PC-3 (cell line): ENCODE measurements around the gene NME4. TPM values are rescaled to one million over a fixed set of nuclear protein-coding genes. Genes with fewer than 3 reads are reported as not detected.

ENCODE experiments used
- ATAC-seq: fragments of 200-7000 bp; cut with Tn5 transposase; 2 replicates; pipeline ENCODE4 v1.9.1; 2020; ENCODE audit warnings: mild to moderate bottlenecking, moderate library complexity
- BruUV-seq: library from RNA; stranded (reverse); fragments of 400-500 nt; replicated peaks from 2 replicates; lab custom pipeline; 2021; lab: Mats Ljungman, UMichigan
- CTCF ChIA-PET: fragments of 300-600 bp; sonication (Branson Sonifier 250); formaldehyde crosslinking; loops from one replicate; lab custom pipeline; 2022; ENCODE audit warnings: antibody characterized with exemption; lab: Charles Lee
- POLR2A ChIA-PET: fragments of 300-600 bp; sonication (Branson Sonifier 250); formaldehyde crosslinking; loops from one replicate; lab custom pipeline; 2022; ENCODE audit warnings: antibody characterized with exemption; ENCODE audit not compliant: unreplicated experiment; lab: Charles Lee
- DNase-seq: peaks from one replicate; pipeline ENCODE4 v3.0.0-alpha.2; 2015
- H2AFZ ChIP-seq: fragments of 300-600 bp; sonication (generic); 2 replicates; pipeline ENCODE4 v1.6.0; 2016; ENCODE audit warnings: antibody characterized with exemption, low read length
- H3F3A ChIP-seq: fragments of 300-600 bp; sonication (generic); one replicate; pipeline ENCODE4 v1.6.0; 2017; ENCODE audit warnings: antibody characterized with exemption, low read length, control low read depth, mild to moderate bottlenecking; ENCODE audit not compliant: unreplicated experiment
- H3K27ac ChIP-seq: fragments of 300-600 bp; sonication (generic); 2 replicates; pipeline ENCODE4 v1.5.1; 2016; ENCODE audit warnings: mild to moderate bottlenecking, low read length
- H3K27me3 ChIP-seq: fragments of 300-600 bp; sonication (generic); 2 replicates; pipeline ENCODE4 v1.6.1; 2016; ENCODE audit warnings: low read length, mixed read lengths
- H3K36me3 ChIP-seq: fragments of 300-600 bp; sonication (generic); 2 replicates; pipeline ENCODE4 v1.6.1; 2016; ENCODE audit warnings: low read depth, mixed run types, low read length, mixed read lengths
- H3K4me1 ChIP-seq: fragments of 300-600 bp; sonication (generic); 2 replicates; pipeline ENCODE4 v1.5.1; 2016; ENCODE audit warnings: low read length; ENCODE audit not compliant: insufficient read depth
- H3K4me2 ChIP-seq: fragments of 300-600 bp; sonication (generic); 2 replicates; pipeline ENCODE4 v1.6.0; 2016; ENCODE audit warnings: low read length
- H3K4me3 ChIP-seq: fragments of 300-600 bp; sonication (generic); 2 replicates; pipeline ENCODE4 v1.5.1; 2016; ENCODE audit warnings: mild to moderate bottlenecking, low read length, mixed read lengths
- H3K79me2 ChIP-seq: fragments of 300-600 bp; sonication (generic); 2 replicates; pipeline ENCODE4 v1.6.1; 2017; ENCODE audit warnings: low read length, mixed read lengths
- H3K9ac ChIP-seq: fragments of 300-600 bp; sonication (generic); 2 replicates; pipeline ENCODE4 v1.6.0; 2016; ENCODE audit warnings: mild to moderate bottlenecking, low read length
- H3K9me2 ChIP-seq: fragments of 300-600 bp; sonication (generic); replicated peaks from 2 replicates; pipeline ENCODE4 v1.6.1; 2016; ENCODE audit warnings: mixed run types, low read length, mixed read lengths
- H3K9me3 ChIP-seq: fragments of 300-600 bp; sonication (generic); 2 replicates; pipeline ENCODE4 v1.6.1; 2016; ENCODE audit warnings: low read length, mixed read lengths
- H4K20me1 ChIP-seq: fragments of 300-600 bp; sonication (generic); 2 replicates; pipeline ENCODE4 v1.6.1; 2016; ENCODE audit warnings: low read length, mixed read lengths
- EZH2 ChIP-seq: fragments of 300-600 bp; sonication (generic); IDR thresholded peaks from one replicate; pipeline ENCODE4 v1.6.1; 2017; ENCODE audit warnings: antibody characterized with exemption, mild to moderate bottlenecking, low read length; ENCODE audit not compliant: unreplicated experiment
- EZH2phosphoT487 ChIP-seq: fragments of 300-600 bp; sonication (generic); IDR thresholded peaks from 2 replicates; pipeline ENCODE4 v1.6.1; 2018; ENCODE audit warnings: mild to moderate bottlenecking, antibody characterized with exemption, low read length, borderline replicate concordance
- intact Hi-C: fragments of 100-400 bp; cut with micrococcal nuclease; formaldehyde crosslinking; loops from 2 replicates; pipeline ENCODE4 v1.9.0; 2023
- total RNA-seq: library from RNA; depleted of rRNA; stranded (reverse); fragments of >200 nt; gene quantifications from 2 replicates; pipeline ENCODE4 v1.2.3, GENCODE V29; 2014
- TF ChIP-seq, protein P1 (sequence below): fragments of 300-600 bp; sonication (generic); conservative IDR thresholded peaks from 2 replicates; pipeline ENCODE4 v1.5.1; 2017; ENCODE audit warnings: antibody characterized with exemption, low read depth, mild to moderate bottlenecking, low read length

NME4 gene
- total RNA-seq, 1 experiment from 2014 or later, result 182 TPM

DNA sequence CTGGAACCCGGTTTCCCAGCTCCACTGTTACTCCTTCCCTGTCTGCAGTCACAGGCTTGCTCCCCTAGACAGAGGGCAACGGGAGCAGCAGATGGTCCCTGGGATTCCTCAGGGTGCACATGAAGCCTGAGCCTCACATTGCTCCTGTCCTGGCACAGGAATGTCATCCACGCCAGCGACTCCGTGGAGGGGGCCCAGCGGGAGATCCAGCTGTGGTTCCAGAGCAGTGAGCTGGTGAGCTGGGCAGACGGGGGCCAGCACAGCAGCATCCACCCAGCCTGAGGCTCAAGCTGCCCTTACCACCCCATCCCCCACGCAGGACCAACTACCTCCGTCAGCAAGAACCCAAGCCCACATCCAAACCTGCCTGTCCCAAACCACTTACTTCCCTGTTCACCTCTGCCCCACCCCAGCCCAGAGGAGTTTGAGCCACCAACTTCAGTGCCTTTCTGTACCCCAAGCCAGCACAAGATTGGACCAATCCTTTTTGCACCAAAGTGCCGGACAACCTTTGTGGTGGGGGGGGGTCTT, 3.1 kb downstream of the NME4 start:
- H3K27me3 ChIP-seq, result no peaks in the 10 kb centered on the region
- peaks cover 14% of the 10 kb centered on the region for H3K79me2 ChIP-seq
- H3K9ac ChIP-seq, result peak overlapping the region; percentile 81; the same call in 1 of the 2 replicates
- no peak for ATAC-seq
- H3K36me3 ChIP-seq, result no peaks in the 10 kb centered on the region
- peak overlapping the region; percentile 74 for H3K4me3 ChIP-seq
- H3K9me2 ChIP-seq, result no peaks in the 10 kb centered on the region
- no peak overlapping the region for H2AFZ ChIP-seq
- no peaks in the 10 kb centered on the region for H4K20me1 ChIP-seq
- no peaks in the 10 kb centered on the region for H3F3A ChIP-seq
- intact Hi-C loops, result no loop called here
- DNase-seq, result no peak
- H3K27ac ChIP-seq, result no peak overlapping the region
- H3K4me2 ChIP-seq, result peak overlapping the region; percentile 93
- H3K9me3 ChIP-seq, result no peaks in the 10 kb centered on the region
- peaks cover 6% of the 10 kb centered on the region for H3K4me1 ChIP-seq
- TF ChIP-seq EZH2 (no peak), EZH2phosphoT487 (no peak)
- TF ChIP-seq, protein P1, sequence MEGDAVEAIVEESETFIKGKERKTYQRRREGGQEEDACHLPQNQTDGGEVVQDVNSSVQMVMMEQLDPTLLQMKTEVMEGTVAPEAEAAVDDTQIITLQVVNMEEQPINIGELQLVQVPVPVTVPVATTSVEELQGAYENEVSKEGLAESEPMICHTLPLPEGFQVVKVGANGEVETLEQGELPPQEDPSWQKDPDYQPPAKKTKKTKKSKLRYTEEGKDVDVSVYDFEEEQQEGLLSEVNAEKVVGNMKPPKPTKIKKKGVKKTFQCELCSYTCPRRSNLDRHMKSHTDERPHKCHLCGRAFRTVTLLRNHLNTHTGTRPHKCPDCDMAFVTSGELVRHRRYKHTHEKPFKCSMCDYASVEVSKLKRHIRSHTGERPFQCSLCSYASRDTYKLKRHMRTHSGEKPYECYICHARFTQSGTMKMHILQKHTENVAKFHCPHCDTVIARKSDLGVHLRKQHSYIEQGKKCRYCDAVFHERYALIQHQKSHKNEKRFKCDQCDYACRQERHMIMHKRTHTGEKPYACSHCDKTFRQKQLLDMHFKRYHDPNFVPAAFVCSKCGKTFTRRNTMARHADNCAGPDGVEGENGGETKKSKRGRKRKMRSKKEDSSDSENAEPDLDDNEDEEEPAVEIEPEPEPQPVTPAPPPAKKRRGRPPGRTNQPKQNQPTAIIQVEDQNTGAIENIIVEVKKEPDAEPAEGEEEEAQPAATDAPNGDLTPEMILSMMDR, result no peak
- ChIA-PET CTCF (no interaction called here), POLR2A (no interaction called here)
- TSS peak; percentile 11 for BruUV-seq

DNA sequence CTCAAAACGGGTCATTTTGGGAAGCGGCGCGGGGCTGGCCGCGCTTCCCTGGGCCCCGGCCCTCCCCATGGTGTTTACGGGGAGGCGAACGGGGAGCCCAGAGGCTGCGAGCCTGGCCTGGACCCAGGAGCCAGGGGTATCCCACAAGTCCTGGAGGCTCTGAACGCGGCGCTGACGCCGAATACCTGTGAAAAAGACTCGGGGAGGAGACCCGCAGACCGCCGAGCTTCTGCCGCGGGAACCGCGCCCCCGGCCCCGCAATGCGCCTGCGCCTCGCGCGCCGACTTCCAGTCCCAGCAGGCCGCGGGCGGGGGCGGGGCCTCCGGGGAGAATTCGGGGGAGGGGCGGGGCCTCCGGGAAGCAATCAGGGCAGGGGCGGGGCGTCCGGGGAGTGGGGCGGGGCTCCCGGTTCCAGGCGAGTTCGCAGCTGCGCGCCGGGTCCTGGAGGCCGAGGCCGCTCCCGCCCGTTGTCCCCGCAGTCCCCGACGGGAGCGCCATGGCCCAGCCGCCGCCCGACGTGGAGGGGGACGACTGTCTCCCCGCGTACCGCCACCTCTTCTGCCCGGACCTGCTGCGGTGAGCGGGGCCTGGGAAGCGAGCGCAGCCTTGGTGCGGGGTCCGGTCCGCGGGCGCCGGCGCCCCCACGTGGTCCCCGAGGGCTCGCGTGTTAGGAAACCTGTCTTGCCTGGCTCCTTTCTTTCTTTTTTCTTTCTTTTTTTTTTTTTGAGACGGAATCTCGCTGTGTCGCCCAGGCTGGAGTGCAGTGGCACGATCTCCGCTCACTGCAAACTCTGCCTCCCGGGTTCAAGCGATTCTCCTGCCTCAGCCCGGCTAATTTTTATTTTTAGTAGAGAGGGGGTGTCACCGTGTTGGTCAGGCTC, 4.7 kb downstream of the NME4 start, which contains the start of gene DECR2:
Gene DECR2, plus strand, starts transcription at position 418 of the 881 bp plus-strand sequence. Its CDS starts 79 bp downstream, at position 497.
- intact Hi-C loops, result loop anchor here (2.0 kb wide), 1 partner anchor 23 kb away; the partner anchor contains the start of gene RAB11FIP3
- H3K27ac ChIP-seq, result peak within 1 kb of the TSS; percentile 61
- H3K79me2 ChIP-seq, result peaks cover 14% of the 10 kb centered on the region
- H3K9ac ChIP-seq, result peak within 1 kb of the TSS; percentile 81
- ATAC-seq (peak; percentile 70), DNase-seq (peak; percentile 80)
- H3K27me3 ChIP-seq, result no peaks in the 10 kb centered on the region
- H4K20me1 ChIP-seq, result no peaks in the 10 kb centered on the region
- H3K9me2 ChIP-seq, result no peaks in the 10 kb centered on the region
- no peaks in the 10 kb centered on the region for H3F3A ChIP-seq
- no peaks in the 10 kb centered on the region for H3K36me3 ChIP-seq
- ChIA-PET CTCF (no interaction called here), POLR2A (interaction anchor here (0.7 kb wide), 1 partner anchor 27 kb away, joined by 7 read pairs; no protein-coding TSS in a partner anchor)
- H3K9me3 ChIP-seq, result no peaks in the 10 kb centered on the region
- H3K4me2 ChIP-seq, result peak within 1 kb of the TSS; percentile 93
- H3K4me3 ChIP-seq, result peak within 1 kb of the TSS; percentile 74
- no TSS peak for BruUV-seq
- H3K4me1 ChIP-seq, result peaks cover 6% of the 10 kb centered on the region
- peak within 1 kb of the TSS; percentile 71 for H2AFZ ChIP-seq
- TF ChIP-seq, protein P1, result peak; percentile 44; the same call in 1 of the 2 replicates
- no peak for TF ChIP-seq EZH2
